Subcutaneous preadipocyte (primary cell): ENCODE results near the gene ATAD3C. TPM values are rescaled to one million over a fixed set of nuclear protein-coding genes. Genes with fewer than 3 reads are reported as not detected.

Experiments used
- total RNA-seq: library from RNA; depleted of rRNA; stranded (reverse); fragments of >200 nt; gene quantifications from 2 replicates; pipeline ENCODE4 v1.2.3, GENCODE V29; 2012

Gene ATAD3C, protein sequence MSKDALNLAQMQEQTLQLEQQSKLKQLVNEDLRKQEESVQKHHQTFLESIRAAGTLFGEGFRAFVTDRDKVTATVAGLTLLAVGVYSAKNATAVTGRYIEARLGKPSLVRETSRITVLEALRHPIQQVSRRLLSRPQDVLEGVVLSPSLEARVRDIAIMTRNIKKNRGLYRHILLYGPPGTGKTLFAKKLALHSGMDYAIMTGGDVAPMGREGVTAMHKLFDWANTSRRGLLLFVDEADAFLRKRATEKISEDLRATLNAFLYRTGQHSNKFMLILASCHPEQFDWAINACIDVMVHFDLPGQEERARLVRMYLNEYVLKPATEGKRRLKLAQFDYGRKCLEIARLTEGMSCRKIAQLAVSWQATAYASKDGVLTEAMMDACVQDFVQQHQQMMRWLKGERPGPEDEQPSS
- 0.20 TPM in 1 of 2 replicates, not detected in the other for total RNA-seq

GRCh38 chr1:1449099-1449739 lies at the start of gene ATAD3C:
ATAD3C (plus strand) TSS chr1:1449689; CDS start chr1:1450684, 995 bp downstream.

DNA sequence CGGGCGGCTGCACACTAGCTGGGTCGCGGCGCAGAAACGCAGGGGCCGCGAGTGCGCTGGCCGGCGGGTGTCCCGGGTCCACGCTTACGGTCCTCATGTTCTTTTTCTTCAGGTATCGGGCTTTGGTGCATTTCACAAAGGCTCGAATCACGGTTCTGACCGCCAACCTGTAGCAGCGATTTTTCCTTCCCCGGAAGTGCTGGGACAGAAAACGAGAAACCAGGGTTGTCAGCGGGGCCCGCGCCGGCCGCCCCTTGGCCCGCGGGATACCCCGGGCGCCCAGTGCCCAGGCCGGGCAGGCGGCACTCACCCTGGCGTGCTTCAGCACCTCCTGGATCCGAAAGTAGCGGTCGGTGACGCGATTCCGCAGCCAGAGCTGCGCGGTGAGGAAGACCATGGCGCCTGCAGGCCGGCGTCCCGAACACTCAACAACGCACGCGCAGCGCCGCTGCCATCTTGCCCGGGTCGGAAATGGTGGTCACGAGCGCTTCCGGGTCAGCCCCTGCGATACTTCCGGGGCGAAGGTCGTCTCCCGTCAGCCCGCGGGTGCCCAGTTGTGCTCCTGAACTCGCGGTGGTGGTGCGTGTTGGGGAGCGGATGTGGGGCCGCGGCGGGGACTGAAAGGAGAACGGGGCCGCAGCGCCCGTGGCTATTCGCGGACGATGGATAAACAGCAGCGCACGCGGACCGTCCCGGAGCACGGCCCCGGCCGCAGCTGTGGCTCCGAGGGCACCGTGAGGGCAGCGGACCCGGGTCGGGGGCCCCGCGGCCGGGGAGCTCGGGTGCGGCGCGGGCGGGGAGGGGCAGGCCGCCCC lies 42.5 kb upstream of the ATAD3C start, which contains the start of gene MRPL20:
MRPL20 (minus strand) TSS at position 473 of the 815 bp plus-strand sequence; CDS start at position 397, 76 bp downstream.

DNA sequence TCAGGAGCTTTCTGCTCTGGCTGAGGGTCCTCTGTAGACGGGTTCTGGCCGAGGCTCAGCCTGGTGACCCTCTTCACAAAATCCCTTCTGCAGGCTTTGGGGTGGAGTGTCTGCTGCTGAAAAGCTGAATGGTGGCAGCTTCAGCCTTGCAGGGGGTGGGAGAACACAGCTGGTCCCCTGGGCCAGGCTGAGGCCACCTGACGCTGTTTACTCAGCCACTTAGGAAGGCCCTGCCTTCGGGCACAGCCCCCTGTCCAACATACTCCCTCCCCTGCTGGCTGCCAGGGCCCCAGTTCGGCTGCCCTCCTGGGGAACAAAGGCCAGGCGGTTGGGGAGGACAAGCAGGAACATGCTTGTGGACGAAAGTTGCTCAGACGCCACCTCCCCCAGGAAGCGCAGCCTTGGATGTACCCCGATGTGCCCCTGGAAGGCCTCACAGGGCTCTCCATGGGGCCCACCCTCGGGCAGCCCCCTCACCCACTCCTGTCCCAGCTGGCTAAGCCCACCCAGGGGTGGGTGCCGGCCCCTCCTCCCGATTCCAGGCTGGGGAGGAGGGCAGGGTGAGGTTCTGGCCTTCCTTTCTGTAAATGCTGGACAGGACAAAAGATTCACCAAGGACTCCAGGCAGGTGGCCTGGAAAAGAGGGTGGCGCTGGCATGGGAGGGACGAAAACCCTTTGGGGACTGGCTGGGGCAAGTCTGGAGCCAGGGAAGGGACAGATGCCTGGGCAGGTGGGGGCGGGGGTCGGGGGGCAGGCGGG lies 28.2 kb upstream of the ATAD3C start, which contains the start of gene ANKRD65:
ANKRD65 (minus strand) TSS at position 130 of the 760 bp plus-strand sequence. CDS start 271 bp downstream, outside the sequence.

DNA sequence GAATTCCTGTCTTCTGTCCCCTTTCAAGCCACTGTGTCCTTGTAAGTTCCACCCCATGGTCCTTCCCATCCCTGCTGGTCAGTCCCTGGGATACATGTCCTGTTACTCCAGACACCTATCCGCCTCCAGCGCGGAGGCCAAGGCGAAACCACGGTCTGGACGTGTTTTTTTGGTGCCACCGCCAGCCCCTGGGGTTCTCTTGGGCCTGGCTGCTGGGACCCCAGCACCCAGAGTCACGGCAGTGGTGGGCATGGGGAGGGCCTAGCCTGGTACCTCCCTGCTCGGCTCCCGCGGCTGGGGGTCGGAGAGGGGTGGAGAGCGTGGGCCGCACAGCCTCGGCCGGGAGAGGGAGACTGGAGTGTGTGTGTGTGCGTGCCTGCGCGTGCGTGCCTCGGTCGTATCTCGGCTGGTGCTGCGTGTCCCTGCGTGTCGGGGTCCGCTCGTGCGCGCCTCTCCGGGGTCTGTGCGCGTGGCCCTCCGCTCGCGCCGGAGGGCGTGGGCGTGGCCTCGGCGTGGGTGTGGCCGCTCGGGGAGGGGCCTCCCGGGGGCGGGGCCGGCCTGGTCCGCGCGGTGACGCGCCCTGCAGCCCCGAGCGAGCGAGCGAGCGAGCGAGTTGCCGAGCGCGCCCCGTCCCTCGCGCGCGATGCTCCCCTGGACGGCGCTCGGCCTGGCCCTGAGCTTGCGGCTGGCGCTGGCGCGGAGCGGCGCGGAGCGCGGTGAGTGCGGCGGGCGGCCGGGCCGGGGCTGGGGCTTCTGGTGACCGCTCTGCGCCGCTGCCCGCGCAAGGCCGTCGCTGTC lies 14.2 kb upstream of the ATAD3C start, which contains the start of gene VWA1:
VWA1 (plus strand) TSS at position 585 of the 798 bp plus-strand sequence; CDS start at position 644, 59 bp downstream.

DNA sequence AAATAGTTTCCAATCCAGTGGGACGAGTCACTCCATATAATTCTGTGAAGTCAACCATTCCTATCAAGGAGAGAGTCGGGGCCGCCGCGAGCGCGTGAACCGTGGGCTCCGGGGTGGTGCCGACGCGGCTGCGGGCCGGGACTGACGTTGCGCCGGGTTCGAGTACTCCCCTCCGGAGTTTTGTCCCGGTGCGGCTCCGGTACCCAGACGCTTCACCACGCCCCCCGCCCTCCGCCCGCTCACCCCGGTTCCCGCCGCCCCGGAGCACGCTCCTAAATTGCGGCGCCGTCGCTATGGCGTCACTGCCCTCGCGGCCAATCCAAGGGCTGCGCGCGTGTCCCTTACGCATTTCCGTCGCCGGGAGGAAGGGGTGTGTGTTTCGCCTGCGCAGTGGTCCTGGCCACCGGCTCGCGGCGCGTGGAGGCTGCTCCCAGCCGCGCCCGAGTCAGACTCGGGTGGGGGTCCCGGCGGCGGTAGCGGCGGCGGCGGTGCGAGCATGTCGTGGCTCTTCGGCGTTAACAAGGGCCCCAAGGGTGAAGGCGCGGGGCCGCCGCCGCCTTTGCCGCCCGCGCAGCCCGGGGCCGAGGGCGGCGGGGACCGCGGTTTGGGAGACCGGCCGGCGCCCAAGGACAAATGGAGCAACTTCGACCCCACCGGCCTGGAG lies 22.0 kb downstream of the ATAD3C start, which contains the start of gene ATAD3B:
ATAD3B (plus strand) TSS at position 377 of the 664 bp plus-strand sequence; CDS start at position 497, 120 bp downstream.

DNA sequence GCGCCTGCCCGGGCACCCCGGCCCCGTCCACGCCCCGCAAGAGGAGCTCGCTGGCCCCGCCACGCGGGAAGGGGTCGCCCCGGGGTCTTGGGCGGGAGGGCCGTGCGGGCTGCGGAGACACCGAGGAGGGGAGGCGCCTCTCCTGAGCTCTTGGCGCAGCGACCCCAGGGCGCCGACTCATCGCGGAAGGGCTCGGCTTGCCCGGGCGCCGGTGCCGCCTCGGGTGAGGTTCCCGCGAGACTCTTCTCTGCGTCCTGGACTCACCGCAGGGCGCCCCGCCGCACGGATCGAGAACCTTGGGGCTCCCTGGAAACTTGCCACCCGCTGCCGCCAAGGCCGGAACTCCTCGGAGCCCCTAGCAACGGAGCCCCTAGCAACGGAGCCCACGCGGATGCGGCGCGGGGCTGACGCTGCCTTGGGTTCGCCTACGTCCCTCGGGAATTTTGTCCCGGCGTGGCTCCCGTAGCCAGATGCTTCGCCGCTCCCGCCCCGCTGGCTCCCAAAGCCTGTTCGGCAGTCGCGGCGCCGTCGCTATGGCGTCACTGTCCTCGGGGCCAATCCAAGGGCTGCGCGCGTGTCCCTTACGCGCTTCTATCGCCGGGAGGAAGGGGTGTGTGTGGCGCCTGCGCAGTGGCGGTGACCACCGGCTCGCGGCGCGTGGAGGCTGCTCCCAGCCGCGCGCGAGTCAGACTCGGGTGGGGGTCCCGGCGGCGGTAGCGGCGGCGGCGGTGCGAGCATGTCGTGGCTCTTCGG lies 62.2 kb downstream of the ATAD3C start, which contains the start of gene ATAD3A:
ATAD3A (plus strand) TSS at position 630 of the 753 bp plus-strand sequence; CDS start at position 737, 107 bp downstream.

Other genes with a start within 250 kb of the ATAD3C start
- not detected in 2 replicates for gene TNFRSF18, start 243.1 kb upstream of the ATAD3C start, total RNA-seq
- under 0.01 TPM in 1 of 2 replicates, not detected in the other for gene TNFRSF4, start 235.5 kb upstream of the ATAD3C start, total RNA-seq
- 87.6 and 101 TPM in 2 replicates for gene SDF4, start 217.7 kb upstream of the ATAD3C start, total RNA-seq
- 20.6 and 22.3 TPM in 2 replicates for gene B3GALT6, start 217.5 kb upstream of the ATAD3C start, total RNA-seq
- 0.59 and 1.8 TPM in 2 replicates for gene C1QTNF12, start 203.0 kb upstream of the ATAD3C start, total RNA-seq
- 26.5 and 41.6 TPM in 2 replicates for gene UBE2J2, start 175.8 kb upstream of the ATAD3C start, total RNA-seq
- gene SCNN1D, start 169.3 kb upstream of the ATAD3C start, total RNA-seq, result 0.73 and 0.78 TPM in 2 replicates
- 33.6 and 37.8 TPM in 2 replicates for gene ACAP3, start 141.8 kb upstream of the ATAD3C start, total RNA-seq
- gene PUSL1, start 141.1 kb upstream of the ATAD3C start, total RNA-seq, result 24.3 and 27.2 TPM in 2 replicates
- 80.0 and 86.0 TPM in 2 replicates for gene INTS11, start 125.0 kb upstream of the ATAD3C start, total RNA-seq
- gene CPTP, start 124.9 kb upstream of the ATAD3C start, total RNA-seq, result 12.5 and 12.9 TPM in 2 replicates
- under 0.01 TPM in 2 replicates for gene TAS1R3, start 118.4 kb upstream of the ATAD3C start, total RNA-seq
- 69.1 and 119 TPM in 2 replicates for gene DVL1, start 100.3 kb upstream of the ATAD3C start, total RNA-seq
- gene MXRA8, start 91.1 kb upstream of the ATAD3C start, total RNA-seq, result 243 and 326 TPM in 2 replicates
- 113 and 124 TPM in 2 replicates for gene AURKAIP1, start 74.5 kb upstream of the ATAD3C start, total RNA-seq
- 93.7 and 120 TPM in 2 replicates for gene CCNL2, start 50.4 kb upstream of the ATAD3C start, total RNA-seq
- 80.2 and 101 TPM in 2 replicates for gene MRPL20, start 42.4 kb upstream of the ATAD3C start, total RNA-seq
- 0.73 and 0.78 TPM in 2 replicates for gene ANKRD65, start 28.4 kb upstream of the ATAD3C start, total RNA-seq
- 0.73 and 2.2 TPM in 2 replicates for gene VWA1, start 14.0 kb upstream of the ATAD3C start, total RNA-seq
- gene ATAD3B, start 22.1 kb downstream of the ATAD3C start, total RNA-seq, result 14.3 and 36.0 TPM in 2 replicates
- gene ATAD3A, start 62.5 kb downstream of the ATAD3C start, total RNA-seq, result 38.9 and 57.3 TPM in 2 replicates
- 2.6 and 3.1 TPM in 2 replicates for gene TMEM240, start 90.9 kb downstream of the ATAD3C start, total RNA-seq
- gene SSU72, start 125.2 kb downstream of the ATAD3C start, total RNA-seq, result 56.2 and 56.7 TPM in 2 replicates
- gene FNDC10, start 150.4 kb downstream of the ATAD3C start, total RNA-seq, result 3.1 and 7.3 TPM in 2 replicates
- gene MIB2, start 165.8 kb downstream of the ATAD3C start, total RNA-seq, result 36.0 and 38.2 TPM in 2 replicates
- 0.73 TPM in 1 of 2 replicates, not detected in the other for gene MMP23B, start 182.5 kb downstream of the ATAD3C start, total RNA-seq
- 5.1 and 6.3 TPM in 2 replicates for gene CDK11B, start 209.3 kb downstream of the ATAD3C start, total RNA-seq
- 32.5 and 37.8 TPM in 2 replicates for gene SLC35E2B, start 243.1 kb downstream of the ATAD3C start, total RNA-seq